Keratinocyte (primary cell): ENCODE data around the gene TRAPPC8. TPM values are rescaled to one million over a fixed set of nuclear protein-coding genes. Genes with fewer than 3 reads are reported as not detected.

Source experiments
- DNase-seq: peaks from one replicate; pipeline ENCODE4 v3.0.0-alpha.2; 2011; ENCODE audit warnings: low read depth, missing footprints, low spot score
- FAIRE-seq: peaks from 2 replicates; lab custom pipeline; 2011; peaks lifted over from hg19 to GRCh38; lab: Jason Lieb, UNC
- H2AFZ ChIP-seq: 2 replicates; pipeline ENCODE4 v1.6.0; 2012; ENCODE audit warnings: low read length, control low read depth, inconsistent platforms; ENCODE audit not compliant: control insufficient read depth
- H3K27ac ChIP-seq: 2 replicates; pipeline ENCODE4 v1.5.1; 2011; ENCODE audit warnings: low read length; ENCODE audit not compliant: control insufficient read depth, insufficient read depth
- H3K27me3 ChIP-seq: 3 replicates; pipeline ENCODE4 v1.6.0; 2011; ENCODE audit warnings: low read length; ENCODE audit not compliant: control insufficient read depth, insufficient read depth; ENCODE audit errors: extremely low read depth
- H3K36me3 ChIP-seq, 2 experiments: 2 replicates in 1 of 2; 3 replicates in 1 of 2; pipeline ENCODE4 v1.5.1; 2011; ENCODE audit warnings: low read length in 2 of 2, mild to moderate bottlenecking in 1 of 2; ENCODE audit not compliant: control insufficient read depth in 2 of 2, insufficient read depth in 2 of 2; ENCODE audit errors: extremely low read depth in 1 of 2
- H3K4me1 ChIP-seq: 3 replicates; pipeline ENCODE4 v1.5.1; 2011; ENCODE audit warnings: low read length; ENCODE audit not compliant: control insufficient read depth, insufficient read depth; ENCODE audit errors: extremely low read depth
- H3K4me2 ChIP-seq: 3 replicates; pipeline ENCODE4 v1.6.0; 2011; ENCODE audit warnings: low read depth, low read length; ENCODE audit not compliant: control insufficient read depth, insufficient read depth; ENCODE audit errors: extremely low read depth
- H3K4me3 ChIP-seq, 3 experiments: fragments of 200-600 bp in 1 of 3; sonication (generic) in 1 of 3; 2 replicates in 2 of 3; 3 replicates in 1 of 3; pipeline ENCODE4 v1.5.1; 2011 to 2016; ENCODE audit warnings: low read length in 3 of 3, mild to moderate bottlenecking in 3 of 3, control low read depth in 2 of 3, inconsistent platforms in 1 of 3, low read depth in 1 of 3, mixed read lengths in 1 of 3, mixed run types in 1 of 3, moderate library complexity in 1 of 3; ENCODE audit not compliant: control insufficient read depth in 2 of 3, insufficient read depth in 2 of 3; ENCODE audit errors: extremely low read depth in 1 of 3
- H3K79me2 ChIP-seq: 2 replicates; pipeline ENCODE4 v1.6.0; 2012; ENCODE audit warnings: low read length; ENCODE audit not compliant: control insufficient read depth, insufficient read depth
- H3K9ac ChIP-seq: 3 replicates; pipeline ENCODE4 v1.6.0; 2011; ENCODE audit warnings: low read length; ENCODE audit not compliant: control insufficient read depth, insufficient read depth; ENCODE audit errors: extremely low read depth
- H3K9me1 ChIP-seq: 3 replicates; pipeline ENCODE4 v1.6.0; 2011; ENCODE audit warnings: low read length; ENCODE audit not compliant: control insufficient read depth, insufficient read depth; ENCODE audit errors: extremely low read depth
- H3K9me3 ChIP-seq: 2 replicates; pipeline ENCODE4 v1.5.1; 2012; ENCODE audit warnings: low read depth, low read length; ENCODE audit not compliant: control insufficient read depth
- H4K20me1 ChIP-seq: 3 replicates; pipeline ENCODE4 v1.6.0; 2011; ENCODE audit warnings: low read length; ENCODE audit not compliant: control insufficient read depth, insufficient read depth; ENCODE audit errors: extremely low read depth
- CTCF ChIP-seq, 3 experiments: IDR thresholded peaks in 1 of 3; conservative IDR thresholded peaks in 1 of 3; optimal IDR thresholded peaks in 1 of 3; 2 replicates in 2 of 3; 3 replicates in 1 of 3; pipeline versions ENCODE3 to v1.5.1; 2011; ENCODE audit warnings: low read length in 3 of 3, mild to moderate bottlenecking in 3 of 3, moderate library complexity in 2 of 3, control low read depth in 1 of 3, inconsistent platforms in 1 of 3; ENCODE audit not compliant: insufficient read depth in 2 of 3; ENCODE audit errors: extremely low read depth in 1 of 3
- EZH2 ChIP-seq: IDR thresholded peaks from one replicate; pipeline ENCODE4 v1.6.1; 2012; ENCODE audit warnings: inconsistent platforms, mild to moderate bottlenecking, low read length, moderate library complexity
- dilution Hi-C: fragments of 300-500 bp; cut with MboI; formaldehyde crosslinking; loops from one replicate; pipeline ENCODE4 v1.7.0; 2020; ENCODE audit warnings: low sequenced_read_pairs; ENCODE audit not compliant: extremely low pct_ligation_motif_present
- polyA plus RNA-seq, 5 experiments: library from polyadenylated mRNA; depleted of rRNA in 3 of 5; stranded (reverse) in 3 of 5; stranded (forward) in 1 of 5; unstranded in 1 of 5; fragments of >200 nt; gene quantifications; 1 replicate in 1 of 5; 2 replicates in 3 of 5; 3 replicates in 1 of 5; pipeline versions ENCODE4 v1.2.1 to v1.2.3, GENCODE V29; 2011 to 2012; ENCODE audit warnings: missing spikeins in 2 of 5, low read depth in 1 of 5, low replicate concordance in 1 of 5

The TRAPPC8 gene
- polyA plus RNA-seq, 1 donor (not counting 4 experiments of a cell fraction or from before 2014, with no cell fraction given): 64.8 TPM

GRCh38 chr18:31819925-31820229, 123.1 kb downstream of the TRAPPC8 start:
- DNase-seq: no peak
- Histone ChIP-seq H3K79me2 (no peaks in the 10 kb centered on the region), H2AFZ (no peak overlapping the region), H3K9ac (no peak overlapping the region), H3K9me3 (no peaks in the 10 kb centered on the region), H3K9me1 (no peaks in the 10 kb centered on the region), H3K4me2 (no peak overlapping the region), H3K36me3 (no peaks in the 10 kb centered on the region), H4K20me1 (no peaks in the 10 kb centered on the region), H3K27ac (no peak overlapping the region), H3K27me3 (no peaks in the 10 kb centered on the region), H3K4me1 (no peaks in the 10 kb centered on the region), H3K4me3 (no peak overlapping the region)
- FAIRE-seq: no peak
- TF ChIP-seq CTCF (optimal IDR thresholded peaks at IDR 0.05 in 1 of 3, IDR thresholded peaks at IDR 0.05 in 1 of 3, conservative IDR thresholded peaks at IDR 0.05 in 1 of 3; ENCODE audit: extremely low read depth in 1 of 3, insufficient read depth in 2 of 3, low read length in 3 of 3): peak in 1 of 3 experiments; percentile 5
- no peak for TF ChIP-seq EZH2
- dilution Hi-C loops: no loop called here

- Histone ChIP-seq H3K27me3 (no peaks in the 10 kb centered on the region), H3K9me3 (no peaks in the 10 kb centered on the region), H3K4me1 (no peaks in the 10 kb centered on the region), H3K79me2 (no peaks in the 10 kb centered on the region), H2AFZ (no peak overlapping the region), H3K27ac (no peak overlapping the region), H3K9me1 (no peaks in the 10 kb centered on the region), H3K36me3 (no peaks in the 10 kb centered on the region), H3K4me3 (no peak overlapping the region), H4K20me1 (no peaks in the 10 kb centered on the region), H3K4me2 (no peak overlapping the region), H3K9ac (no peak overlapping the region)
- dilution Hi-C loops: no loop called here
- FAIRE-seq (peak; percentile 66), DNase-seq (peak; percentile 1)
- TF ChIP-seq CTCF (optimal IDR thresholded peaks at IDR 0.05 in 1 of 3, IDR thresholded peaks at IDR 0.05 in 1 of 3, conservative IDR thresholded peaks at IDR 0.05 in 1 of 3; ENCODE audit: extremely low read depth in 1 of 3, insufficient read depth in 2 of 3, low read length in 3 of 3) (peak in 2 of 3 experiments; percentile 58 to 77), EZH2 (no peak)
Observed at GRCh38 chr18:31819106-31819924, 123.6 kb downstream of the TRAPPC8 start.
